GM18907 (cell line): Measurements from ENCODE around the gene DOCK10.
"Not testable (repeated sequence)": the region's sequence is repeated elsewhere in the genome, so short reads cannot be mapped to it uniquely, and the experiment has no call there.

Source experiments
- ATAC-seq: cut with Tn5 transposase; IDR thresholded peaks from one replicate; pipeline ENCODE4 v1.9.1; 2021; ENCODE audit warnings: mild to moderate bottlenecking, moderate library complexity; ENCODE audit not compliant: unreplicated experiment

Gene DOCK10

DNA sequence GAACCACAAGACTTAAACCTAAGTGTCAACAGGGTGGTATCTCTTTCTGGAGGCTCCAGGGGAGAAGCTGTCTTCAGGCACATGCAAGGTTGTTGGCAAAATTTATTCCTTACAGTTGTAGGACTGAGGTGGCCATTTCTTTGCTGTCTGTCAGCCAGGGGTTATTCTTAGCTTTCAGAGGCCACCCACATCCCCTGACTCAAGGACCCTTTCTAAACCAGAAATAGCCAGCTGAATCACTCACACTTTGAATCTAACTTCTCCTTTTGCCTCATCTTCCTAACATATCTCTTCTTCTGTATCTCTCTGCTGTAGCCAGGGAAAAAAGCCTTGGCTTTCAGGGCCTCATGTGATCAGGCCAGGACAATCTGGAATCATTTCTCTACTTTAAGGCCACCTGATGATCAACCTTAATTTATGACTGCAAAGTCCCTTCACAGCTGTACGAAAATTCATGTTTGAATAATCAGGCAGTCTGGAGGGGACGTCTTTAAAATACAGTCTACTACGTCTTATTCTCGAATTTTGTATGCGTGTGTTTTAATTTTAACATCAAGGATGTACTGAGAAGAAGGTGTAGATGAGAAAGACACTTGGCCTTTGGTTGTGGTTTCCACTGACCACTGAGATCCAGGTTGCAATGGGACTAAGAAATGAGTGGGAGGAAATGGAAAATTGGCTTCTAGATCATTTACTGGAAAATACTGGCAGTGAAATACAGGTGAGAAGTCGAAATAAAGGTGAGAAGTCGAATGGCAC lies 90.4 kb downstream of the DOCK10 start:
- ATAC-seq: no peak

DNA sequence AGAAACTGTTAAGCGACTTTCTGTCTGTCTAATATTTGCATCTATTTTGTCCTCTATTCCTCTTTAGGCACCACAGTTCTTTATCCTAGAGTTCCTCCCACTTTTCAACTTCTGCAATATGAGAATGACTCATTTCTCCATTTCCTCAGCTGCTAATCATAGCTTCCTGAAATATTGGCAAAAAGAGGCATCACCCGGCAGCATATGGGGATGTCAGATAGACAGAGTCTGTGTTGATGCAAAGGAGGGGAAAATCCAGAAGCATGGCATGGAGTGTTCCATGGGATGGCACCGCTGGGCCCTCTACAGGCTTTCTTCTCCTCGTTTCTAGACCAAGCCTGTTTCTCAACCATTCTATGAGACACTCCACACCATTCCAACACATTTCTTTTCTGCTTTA lies 93.4 kb downstream of the DOCK10 start:
- ATAC-seq: no peak

DNA sequence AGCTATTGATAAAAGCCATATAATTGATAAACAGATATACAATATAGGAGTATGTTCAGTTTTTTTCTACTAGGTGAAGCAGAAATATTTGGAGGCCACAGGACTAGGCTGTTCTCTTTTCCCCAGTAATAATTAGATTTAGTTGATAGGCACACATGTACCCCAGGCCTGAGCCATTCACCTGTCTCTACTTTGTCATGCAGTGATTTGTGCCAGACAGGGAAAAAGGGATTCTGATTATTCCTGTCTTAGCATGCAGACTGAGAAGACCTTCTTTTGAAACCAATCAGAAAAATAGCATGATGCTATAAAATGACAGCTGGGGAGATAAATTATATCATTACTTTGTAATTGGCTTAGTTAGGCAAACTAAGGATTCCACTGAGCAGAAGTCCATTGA lies 94.3 kb downstream of the DOCK10 start:
- ATAC-seq: no peak

DNA sequence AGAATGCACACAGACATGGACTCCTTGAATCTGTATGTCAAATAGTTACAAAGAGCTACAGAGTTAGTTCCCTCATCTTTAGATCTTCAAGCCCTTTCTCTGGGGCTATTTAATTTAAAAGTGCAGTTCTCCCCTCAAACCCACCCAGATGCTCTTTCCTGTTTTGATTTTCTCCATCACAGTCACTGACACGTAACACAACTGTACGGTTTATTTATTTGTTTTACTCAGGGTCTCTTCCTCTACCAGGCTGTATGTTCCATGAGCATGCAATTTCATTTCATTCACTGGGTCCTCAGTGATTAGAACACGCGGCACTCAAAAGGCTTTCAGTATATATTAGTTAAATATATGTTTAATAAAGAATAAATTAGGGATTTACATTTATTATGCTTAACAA lies 94.7 kb downstream of the DOCK10 start:
- no peak for ATAC-seq

DNA sequence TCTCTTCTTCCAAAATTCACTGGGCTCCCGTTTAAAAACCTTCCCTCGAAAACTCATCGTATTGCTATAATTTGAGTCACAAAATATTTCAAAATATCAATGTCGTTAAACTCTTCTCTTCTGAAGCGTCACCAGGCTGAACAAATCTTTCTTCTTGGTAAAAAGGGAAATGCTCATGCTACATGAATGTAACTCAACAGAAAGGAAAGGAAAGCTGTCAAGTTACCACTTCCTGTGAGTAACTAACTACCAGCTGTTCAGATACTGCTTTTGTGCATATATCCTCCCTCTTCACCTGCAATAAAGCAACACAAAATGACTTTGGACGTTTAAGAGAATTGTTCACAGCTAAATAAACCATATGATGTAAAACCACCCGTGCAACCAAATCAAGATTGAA lies 95.4 kb downstream of the DOCK10 start:
- ATAC-seq: peak; percentile 79

DNA sequence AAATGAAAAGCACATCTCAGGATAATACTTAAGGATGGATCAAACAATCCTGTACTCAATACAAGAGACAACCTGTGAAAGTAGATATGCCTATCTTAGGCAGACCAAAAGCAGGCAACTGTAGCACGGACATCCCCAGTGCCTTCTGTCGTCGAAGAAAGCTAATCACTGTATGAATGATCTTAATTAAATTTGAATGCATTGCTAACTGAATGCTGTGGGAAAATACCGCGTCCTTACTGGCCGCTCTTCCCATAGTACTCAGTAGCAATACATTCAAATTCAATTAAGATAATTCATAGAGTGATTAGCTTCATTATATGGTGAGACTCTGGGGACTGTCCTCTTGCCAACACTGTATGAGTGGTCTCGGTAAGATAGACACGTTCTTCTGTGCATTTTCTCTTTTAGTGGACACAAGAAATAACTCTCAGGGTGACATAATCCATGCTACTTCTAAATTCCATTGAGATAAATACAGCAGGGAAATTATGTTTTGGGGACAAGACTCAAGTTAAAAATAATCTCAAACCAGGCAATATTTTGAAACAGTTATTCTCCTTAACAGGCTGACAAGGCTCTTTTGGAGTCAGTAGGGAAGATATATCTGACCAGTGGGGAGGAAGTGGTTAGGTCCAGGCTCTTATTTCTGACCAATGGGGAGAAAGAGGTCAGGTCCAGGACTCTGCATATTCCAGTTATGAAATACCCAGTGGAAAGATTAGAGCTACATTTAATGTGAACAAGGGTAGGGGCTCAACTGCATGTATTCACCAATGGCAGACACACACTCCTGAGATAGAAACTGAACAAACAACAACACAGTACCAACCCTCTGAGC lies 97.3 kb downstream of the DOCK10 start:
- peak; percentile 24 for ATAC-seq

DNA sequence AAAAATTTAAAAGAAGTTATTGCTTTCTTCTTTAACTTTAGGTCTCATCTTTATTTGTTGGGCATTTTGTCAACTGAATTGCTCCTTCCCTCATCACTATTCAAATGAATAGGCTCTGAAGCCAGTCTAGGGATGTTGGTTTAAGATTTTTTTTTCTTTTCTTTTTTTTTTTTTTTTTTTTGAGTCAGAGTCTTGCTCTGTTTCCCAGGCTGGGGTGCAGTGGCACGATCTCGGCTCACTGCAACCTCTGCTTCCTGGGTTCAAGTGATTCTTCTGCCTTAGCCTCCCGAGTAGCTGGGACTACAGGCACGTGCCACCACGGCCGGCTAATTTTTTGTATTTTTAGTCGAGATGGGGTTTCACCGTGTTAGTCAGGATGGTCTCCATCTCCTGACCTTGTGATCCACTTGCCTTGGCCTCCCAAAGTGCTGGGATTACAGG lies 98.6 kb downstream of the DOCK10 start:
- ATAC-seq: not testable (repeated sequence)

DNA sequence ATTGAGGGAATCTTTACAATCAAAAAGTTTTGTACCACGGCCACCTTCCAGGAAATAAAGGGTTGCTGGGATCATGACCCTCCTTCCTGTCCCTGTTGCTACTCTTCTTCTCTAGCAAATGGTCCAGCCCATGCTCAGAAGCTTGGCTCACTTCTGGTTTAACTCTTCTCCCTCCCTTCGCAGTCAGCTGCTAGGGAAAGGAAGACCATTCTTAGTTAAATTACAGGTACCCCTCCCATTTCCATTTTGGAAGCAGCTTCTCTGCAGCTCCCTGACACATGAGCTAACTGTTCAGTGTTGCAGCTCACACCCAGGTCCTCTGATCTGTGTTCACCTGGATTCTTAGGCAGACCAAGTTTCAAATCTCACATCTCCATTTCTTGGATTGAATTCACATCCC lies 100.3 kb downstream of the DOCK10 start:
- no peak for ATAC-seq

DNA sequence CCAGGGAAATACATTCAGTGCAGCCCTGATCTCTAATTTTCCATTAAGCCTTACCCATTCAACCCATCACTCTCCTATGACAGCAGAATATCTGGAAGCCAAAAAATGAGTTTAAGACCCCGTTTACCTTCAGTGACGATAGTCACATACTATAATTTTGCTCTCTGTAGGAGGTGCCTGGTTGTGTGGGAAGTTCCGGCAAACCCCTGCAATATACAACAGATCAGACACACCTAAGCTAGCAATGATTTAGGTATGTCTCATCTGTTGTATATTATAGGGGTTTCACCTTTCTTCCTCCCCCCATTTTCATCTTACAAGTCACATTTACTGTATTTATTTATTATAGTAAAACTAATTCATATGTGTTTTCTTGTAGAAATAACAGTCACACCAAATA lies 101.7 kb downstream of the DOCK10 start:
- ATAC-seq: no peak

DNA sequence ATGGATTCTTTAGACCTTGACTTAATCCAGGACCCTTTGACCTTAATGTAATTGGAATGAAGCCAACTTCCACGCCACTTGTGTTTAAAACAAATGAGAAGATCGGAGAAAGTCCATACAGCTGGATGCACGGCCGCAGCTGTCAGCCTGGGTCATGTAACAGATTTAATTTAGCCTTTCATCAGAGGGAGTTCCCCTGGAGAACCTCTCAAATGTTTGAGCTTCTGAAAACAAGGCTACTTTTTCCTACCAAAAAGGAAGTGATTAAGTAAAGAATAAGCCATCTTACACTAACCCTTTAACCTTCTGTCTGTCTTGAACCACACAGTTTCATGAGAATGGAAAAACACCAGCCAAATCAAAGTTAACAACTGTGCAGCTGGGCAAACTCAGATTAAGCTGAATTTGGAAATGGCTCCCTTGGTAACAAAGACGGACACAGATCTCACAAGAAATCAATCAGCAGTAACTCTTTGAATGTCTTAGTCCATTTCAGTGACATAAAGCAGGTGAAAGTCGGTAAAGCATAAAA lies 103.6 kb downstream of the DOCK10 start:
- peak; percentile 56 for ATAC-seq

DNA sequence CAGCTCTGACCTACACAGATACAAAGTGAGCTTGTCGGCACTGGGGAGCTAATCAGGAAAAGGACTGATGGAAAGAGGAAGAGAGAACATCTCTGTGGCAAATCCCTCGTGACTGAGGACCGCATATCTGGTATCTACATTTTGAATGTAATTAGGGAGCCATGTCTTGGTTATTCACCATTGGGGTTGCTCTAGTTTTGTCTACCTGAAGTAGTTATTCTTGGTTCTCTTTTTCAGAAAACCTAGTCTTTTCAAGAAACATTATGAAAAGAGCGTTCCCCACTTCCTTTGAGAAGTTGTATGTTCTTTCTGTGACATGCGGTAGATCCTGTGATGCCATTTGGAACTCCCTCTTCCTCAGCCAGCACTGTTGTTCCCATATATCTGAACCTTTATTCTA lies 104.4 kb downstream of the DOCK10 start:
- peak; percentile 84 for ATAC-seq

DNA sequence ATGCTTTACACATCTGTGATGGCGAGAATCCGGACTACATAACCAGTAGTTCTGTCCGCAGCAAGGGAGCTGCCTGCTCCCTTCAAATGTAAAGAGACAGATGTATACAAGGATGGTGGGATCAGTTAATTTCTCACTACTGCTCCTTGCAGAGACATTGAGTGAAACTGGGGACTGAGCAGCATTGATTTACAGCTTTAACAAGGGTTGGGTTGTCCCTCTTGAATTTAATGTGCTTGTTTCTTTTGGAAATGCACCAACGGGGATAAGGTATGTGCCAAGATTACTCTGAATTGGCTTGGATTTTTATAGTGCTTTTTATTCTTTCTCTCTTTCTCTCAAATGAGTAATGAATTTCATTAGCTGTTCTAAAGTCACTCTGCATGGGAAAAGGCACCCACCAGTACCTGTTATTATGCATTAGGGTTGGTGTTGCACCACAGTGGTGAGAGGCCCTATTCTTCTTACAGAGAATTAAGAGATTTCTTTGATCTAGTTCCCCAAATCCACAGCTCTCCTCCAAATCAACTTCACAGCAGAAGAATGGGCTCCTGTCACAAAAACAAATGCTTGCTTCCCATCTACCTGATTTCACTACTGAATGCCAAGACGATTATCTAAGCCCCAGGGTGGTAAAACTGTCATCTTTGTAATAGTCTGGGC lies 107.6 kb downstream of the DOCK10 start:
- no peak for ATAC-seq

DNA sequence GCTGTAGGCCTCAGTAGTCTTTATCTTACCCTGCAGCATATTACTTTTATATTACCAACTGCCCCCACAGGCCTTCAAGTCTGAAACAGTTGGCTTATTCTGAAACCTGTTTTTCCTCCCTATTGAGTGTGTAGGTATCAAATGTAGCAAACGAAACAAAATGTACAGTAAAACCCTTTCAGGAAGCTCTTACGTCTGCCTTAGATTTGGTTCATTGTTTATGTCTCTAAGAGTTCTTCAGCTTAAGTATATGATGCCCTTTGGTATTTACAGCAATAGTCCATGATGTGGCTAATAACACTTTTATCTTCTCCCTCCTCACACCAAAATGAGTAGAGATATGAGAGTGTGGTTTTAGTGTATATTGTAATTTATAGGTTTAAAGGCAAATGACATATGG lies 108.8 kb downstream of the DOCK10 start:
- ATAC-seq: no peak

DNA sequence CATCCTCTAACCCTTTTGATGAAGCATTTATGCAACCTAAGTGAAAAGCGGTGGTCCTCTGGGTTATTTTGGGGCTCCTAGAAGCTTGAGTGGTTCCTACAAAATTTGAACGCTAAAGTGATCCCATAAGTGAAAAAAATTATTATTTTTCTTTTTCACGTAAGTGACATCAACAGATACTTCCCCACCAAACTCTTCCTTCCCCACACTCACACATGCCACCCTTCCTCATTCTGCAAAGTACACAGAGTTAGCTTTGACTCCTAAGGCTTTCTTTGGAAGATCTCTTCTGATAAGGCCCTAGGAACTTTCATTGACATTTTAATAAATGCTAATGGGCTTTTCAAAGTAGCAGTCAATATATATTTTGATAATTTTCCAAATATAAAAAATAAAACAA lies 109.7 kb downstream of the DOCK10 start:
- ATAC-seq: no peak

DNA sequence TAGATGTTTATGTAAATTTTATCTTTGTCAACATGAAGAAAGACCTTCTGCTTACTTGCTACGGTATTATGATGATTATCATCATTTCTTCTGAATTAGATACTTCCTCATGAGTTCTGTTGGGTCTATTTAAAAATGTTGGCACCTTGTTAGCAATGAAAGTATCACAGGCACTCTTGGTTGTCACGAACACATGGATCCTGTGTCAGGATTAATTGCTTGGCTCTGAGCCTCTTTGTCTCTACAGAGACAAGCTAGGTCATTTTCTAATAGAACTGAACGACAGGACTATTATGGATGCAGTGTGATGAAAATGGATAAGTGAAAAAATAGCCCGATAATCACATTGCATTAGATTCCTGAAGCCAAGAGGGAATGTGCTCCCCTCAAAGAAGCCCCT lies 110.3 kb downstream of the DOCK10 start:
- no peak for ATAC-seq

DNA sequence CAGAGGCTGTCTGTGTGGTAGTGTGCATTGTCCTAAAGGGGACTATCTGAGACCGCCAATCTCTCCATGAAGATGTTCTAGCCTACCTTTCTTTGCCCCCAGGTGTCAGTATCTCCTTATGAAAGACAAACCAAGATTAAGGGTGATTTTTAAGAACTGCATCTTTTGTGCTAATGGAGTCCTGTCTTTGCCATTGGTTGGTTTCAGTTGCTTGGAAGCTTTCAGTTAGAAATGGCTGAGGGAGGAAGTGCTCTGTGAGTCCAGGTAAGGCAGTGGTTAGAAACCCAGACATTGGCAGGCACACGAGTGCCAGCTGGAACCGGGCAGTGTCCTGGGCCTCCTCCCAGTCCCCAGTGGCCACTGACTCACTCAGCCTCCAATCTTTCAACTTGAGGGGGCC lies 111.3 kb downstream of the DOCK10 start:
- no peak for ATAC-seq

DNA sequence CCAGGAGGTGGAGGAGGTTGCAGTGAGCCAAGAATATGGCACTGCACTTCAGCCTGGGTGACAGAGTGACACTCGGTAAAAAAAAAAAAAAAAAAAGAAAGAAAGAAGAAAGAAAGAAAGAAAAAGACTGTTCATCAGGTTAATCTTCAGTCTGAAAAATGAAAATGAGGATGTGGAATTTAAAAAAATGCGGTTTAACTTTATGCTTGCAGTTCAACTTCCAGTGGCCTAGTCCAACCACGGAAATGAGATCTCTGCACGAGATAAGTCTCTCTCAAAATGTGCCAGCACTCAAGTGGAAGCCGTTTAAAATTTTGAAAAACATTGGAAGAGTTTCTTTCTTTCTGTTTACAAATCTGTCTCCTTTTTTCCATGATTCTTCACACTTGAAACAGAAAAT lies 112.1 kb downstream of the DOCK10 start:
- ATAC-seq: no peak

DNA sequence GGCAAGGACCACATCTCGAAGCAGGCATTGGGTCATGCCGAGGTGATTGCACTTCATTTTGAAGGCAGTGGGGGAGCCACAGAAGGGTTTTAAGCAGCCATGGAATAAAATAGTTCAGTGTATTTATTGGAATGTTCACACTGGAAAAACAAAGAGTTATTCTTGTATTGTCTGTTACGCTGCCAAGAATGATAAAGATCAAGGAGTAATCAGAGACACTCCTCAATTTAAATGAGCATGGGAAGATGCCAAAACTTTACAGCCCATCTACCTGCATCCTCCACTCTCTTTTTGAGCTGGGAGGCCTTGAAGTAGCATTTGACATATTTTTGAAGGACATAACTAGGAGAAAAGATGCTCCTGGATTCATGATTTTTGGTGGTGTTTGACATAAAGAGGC lies 112.8 kb downstream of the DOCK10 start:
- ATAC-seq: no peak

DNA sequence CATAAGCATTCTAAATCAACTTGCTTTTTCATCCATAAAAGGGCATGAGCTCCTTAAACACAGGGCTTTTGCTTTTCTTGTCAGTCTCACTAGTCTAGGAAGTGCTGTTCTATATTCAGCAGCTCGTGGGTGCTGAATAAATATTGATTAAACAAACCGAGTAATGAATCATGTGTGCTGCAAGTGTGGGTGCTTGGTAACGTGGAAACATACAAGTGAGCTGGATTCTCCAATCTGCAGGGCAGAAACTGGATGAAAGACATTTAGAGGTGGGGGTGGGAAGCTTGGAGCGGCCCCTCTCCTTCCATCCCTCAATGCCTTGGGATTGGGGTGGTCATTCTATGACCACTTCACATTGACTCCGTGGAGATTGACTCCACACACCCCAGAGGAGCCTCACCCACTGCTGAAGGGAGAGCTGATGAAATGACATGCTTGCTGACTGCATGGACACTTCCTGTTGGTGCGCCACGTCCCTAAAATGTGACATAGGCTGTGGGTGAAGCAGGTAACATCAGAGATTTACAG lies 114.6 kb downstream of the DOCK10 start:
- ATAC-seq: no peak

DNA sequence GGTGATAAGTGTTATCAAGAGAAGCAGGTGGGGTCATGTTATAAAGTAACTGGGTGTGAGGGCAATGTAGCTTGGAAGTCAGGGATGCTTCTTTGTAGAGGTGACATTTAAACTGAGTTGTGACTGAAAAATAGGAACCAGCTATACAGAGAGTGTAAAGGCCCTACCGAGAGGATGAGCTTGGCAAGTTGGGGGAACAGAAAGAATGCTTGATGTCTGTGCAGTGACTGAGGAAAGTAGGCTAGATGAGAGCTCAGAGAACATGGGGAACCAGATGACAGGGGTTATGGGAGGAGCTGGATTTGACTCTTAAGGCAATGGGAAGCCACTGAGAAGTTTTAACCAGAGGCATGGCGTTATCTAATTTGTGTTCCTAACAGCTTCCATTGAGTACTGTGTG lies 115.3 kb downstream of the DOCK10 start:
- ATAC-seq: no peak

DNA sequence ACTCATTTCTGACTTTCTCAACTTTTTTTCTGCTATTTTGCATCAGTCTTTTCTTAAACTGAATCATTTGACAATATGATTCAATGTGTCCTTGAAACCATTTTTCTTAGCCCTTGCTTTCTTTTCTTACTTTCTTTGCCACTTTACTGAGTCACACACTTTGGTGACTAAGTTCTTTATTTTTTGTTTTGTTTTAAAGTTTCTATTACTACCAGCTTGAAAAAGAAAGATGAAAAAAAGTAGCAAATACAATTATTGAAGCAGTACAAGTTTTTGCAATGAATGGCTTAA lies 116.5 kb downstream of the DOCK10 start:
- peak; percentile 21 for ATAC-seq
